Measurements from ENCODE around the gene ARHGAP4.

- TF ChIP-seq POLR2A (IDR thresholded peaks at IDR 0.05) (no peak), CTCF (IDR thresholded peaks at IDR 0.05) (no peak)
These were observed 41.9 kb downstream of the ARHGAP4 start for GRCh38 chrX:153884136-153884535.

Measured in upper lobe of left lung (tissue), 4 donors.